Measurements from ENCODE around the gene LBH.

LBH gene

GRCh38 chr2:30277582-30277981 lies 46.2 kb downstream of the LBH start:
- DNase-seq: no peak

DNA sequence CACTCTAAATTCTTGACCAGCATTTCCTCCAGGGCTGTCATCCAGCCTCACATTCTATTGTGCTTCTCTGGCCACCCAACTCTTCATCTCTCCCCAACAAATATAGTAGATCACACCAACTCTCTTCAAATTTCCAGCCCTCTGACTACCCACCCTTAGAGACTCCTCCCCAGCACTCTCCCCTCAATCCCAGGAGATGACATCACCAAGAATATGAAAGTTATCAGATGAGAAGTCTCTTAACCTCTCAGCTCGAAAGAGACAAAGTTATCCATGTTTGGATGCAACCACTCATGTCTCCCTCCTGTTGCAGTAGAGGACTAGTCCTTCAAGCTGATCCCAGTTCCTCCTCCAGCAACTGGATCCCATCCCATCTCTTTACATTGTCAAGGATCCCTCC lies 47.1 kb downstream of the LBH start:
- DNase-seq: no peak

DNA sequence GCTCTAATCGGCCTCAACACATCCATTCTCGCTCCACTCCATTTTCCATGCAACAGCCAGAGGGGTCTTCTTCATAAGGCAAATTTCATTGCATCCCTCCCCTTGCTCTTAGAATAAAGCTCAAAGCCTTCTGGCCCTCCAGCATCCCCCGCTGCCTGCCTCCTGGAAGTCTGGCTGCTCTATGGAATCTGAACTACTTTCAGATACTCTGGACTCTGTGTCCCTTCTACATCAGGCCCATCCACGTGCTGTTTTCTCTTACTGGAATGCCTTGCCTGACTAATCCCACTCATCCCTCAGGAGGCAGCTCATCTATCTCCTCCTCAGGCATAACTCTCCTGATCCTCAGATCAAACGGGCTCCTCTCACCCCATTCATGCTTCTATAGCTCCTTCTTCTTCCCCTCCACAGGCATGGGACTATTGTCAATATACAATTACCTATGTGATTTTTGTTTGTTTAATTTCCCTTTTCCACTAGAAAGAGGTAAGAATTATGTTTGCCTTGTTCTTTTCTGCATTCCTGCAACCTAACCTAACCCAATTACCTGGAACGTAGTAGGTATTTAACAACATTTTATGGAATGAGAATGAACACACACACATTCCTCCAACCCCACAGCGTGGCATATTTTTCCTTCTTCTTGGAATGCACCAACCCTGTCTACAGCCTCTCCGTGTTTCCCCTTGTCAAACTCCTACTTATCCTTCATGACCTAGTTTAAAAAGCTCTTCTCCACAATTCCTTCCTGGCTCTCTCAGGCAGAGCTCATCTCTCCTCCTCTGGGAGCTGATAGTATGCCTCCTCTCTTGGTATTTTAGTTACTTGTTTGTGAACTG lies 49.5 kb downstream of the LBH start:
- no peak for DNase-seq

- DNase-seq: no peak
Observed at GRCh38 chr2:30282081-30282480, 50.7 kb downstream of the LBH start.

DNA sequence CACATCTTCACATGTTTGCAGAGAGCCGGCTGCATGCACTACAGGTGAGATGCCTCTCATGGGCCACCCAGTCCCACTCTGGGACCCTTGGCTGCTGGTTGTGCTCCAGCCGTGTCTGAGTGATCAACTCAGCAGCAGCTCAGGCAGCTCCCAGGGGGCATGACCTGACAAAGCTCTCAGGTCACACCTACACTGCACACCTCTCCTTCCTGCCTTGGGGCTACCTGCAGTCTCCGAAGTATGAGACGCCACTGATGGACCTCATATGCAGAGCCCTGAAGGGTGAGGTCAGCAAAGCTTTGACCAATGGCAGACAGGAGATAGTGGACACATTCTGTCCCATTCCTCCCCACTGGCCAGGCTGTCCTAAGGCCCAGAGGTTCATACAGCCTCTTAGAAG lies 51.4 kb downstream of the LBH start:
- no peak for DNase-seq

GRCh38 chr2:30283931-30284565 lies 52.7 kb downstream of the LBH start:
- no peak for DNase-seq

DNA sequence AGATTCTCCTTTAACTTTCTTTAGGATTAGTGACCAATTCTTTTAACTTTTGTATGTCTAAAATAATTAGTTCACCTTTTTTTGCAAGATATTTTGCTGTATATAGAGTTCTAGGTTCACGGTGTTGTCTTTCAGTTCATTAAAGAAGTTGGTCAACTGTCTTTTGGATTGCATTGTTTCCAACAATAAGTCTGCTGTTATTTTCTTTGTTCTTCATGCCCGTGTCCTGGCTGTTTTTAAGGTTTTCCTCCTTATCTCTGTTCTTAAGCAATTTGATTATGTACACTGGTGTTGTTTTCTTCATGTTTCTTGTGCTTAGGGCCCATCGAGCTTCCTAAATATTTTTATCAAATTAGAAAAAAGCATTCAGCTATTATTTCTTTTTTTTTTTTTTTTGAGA lies 54.4 kb downstream of the LBH start:
- no peak for DNase-seq

- no peak for DNase-seq
Observed at GRCh38 chr2:30287190-30287840, 56.0 kb downstream of the LBH start.

- no peak for DNase-seq
Observed at GRCh38 chr2:30287857-30288513, 56.7 kb downstream of the LBH start.

GRCh38 chr2:30288561-30288960 lies 57.2 kb downstream of the LBH start:
- DNase-seq: no peak

DNA sequence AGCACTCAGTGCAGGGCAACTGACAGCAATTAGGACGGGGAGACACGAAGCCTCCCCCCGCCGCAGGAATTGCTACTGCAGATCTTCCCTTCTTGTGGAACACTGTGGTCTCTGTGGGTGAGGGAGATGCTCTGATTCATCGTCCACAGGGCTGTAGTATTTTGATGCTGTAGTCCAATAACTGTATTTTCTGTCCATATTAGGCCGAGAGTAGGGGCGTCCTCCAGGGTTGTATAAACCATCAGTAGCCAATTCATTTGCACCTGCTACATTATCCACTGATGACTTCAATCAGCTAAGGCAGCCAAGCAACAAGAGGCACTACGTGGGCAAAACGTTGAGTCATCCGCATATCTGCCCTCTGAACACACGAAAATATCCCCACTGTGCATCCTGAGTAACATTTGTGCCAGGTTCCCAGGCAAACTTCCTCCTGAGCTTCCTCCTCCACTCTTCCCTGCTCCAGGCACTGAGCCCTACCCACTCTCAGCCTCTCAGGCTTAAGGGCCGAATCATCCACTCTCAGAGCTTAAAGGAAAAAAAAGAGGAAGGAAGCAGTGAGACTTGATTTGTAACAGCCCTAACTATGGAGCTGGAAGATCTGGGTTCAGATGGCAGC lies 62.1 kb downstream of the LBH start:
- no peak for DNase-seq

- no peak for DNase-seq
Observed at GRCh38 chr2:30294133-30294532, 62.8 kb downstream of the LBH start.

- no peak for DNase-seq
Observed at GRCh38 chr2:30296496-30296895, 65.2 kb downstream of the LBH start.

DNA sequence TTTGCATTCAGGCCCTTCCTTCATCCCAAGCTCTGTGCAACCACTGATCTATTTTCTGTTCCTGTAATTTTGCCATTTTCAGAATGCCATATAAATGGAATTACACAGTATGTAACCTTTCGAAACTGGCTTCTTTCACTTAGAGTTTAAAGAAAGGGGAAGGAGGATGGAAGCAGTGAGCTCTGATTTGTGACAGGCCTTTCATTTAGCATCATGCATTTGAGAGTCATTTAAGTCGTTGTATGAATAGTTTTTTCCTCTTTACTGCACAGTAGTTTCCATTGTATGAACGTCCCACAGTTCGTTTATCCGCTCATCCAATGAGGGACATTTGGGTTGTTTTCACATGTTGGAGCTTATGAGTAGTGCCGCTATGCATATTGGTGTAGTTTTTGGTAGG lies 67.0 kb downstream of the LBH start:
- no peak for DNase-seq

- no peak for DNase-seq
Observed at GRCh38 chr2:30300122-30300455, 68.8 kb downstream of the LBH start.

GRCh38 chr2:30300456-30301221 lies 69.3 kb downstream of the LBH start:
- no peak for DNase-seq

DNA sequence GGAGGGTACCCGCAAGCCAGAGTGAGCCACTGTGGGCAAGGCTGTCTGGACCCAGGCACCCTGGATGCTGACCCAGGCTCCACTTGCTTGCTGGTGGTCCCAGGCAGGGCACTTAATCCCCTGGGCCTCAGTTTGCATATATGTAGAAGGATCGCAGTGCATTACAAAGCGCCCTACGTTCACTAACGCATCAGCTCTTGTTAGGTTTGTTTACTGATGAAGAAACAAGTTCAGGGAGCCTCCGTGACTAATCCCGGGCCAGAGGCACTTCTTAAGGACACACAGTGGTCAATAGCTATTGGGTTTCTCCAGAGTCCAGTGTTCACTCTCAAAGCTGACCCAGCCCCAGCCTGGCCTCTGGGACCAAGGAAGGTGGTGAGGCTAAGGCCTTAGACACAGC lies 70.2 kb downstream of the LBH start:
- DNase-seq: no peak

- DNase-seq: no peak
Observed at GRCh38 chr2:30302566-30302965, 71.2 kb downstream of the LBH start.

DNA sequence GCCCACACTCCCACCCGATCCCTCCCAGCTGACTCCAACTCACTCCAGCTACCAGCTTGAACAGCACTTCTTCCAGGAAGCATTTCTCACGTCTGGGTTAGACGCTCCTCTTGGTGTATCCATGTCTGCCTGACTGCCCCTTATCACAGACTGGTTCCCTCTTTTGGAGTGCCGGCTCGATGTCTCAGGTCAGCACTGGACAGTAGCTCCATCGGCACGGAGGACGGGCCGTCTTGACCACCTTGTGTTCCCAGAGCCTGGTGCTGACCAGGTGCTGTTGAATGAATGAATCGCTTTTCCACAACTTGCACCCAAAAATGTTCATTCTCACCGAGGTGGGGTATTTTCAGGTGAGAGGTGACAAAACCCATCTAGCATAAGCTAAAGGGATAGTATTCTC lies 71.8 kb downstream of the LBH start:
- DNase-seq: no peak

GRCh38 chr2:30305235-30305634 lies 73.9 kb downstream of the LBH start:
- no peak for DNase-seq

DNA sequence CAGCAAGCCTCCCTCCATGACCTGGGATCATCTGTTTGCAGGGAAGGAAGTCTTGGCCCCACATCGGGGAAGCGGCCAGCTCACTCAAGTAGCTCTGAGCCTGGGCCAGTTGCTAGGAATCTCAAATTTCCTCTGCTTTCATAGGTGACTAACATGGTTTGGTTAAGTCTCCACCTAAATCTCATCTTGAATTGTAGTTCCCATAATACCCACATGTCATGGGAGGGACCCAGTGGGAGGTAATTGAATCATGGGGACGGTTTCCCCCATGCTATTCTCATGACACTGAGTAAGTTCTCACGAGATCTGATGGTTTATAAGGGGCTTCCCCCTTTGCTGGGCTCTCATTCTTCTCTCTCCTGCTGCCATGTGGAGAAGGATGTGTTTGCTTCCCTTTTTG lies 75.2 kb downstream of the LBH start:
- no peak for DNase-seq

DNA sequence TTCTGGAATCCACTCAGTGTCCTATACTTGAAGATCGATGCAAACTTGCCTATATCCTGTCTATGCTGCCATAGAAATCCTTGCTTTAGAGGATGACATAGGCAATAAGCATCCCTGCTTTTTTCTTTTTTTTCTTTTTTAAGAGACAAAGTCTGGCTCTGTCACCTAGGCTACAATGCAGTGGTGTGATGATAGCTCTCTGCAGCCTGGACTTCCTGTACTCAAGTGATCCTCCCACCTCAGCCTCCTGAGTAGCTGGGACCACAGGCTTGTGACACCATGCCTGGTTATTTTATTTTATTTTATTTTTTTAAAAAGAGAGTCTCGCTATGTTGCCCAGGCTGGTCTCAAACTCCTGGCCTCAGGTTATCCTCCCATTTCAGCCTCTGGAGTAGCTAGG lies 76.9 kb downstream of the LBH start:
- DNase-seq: no peak
